Testis (tissue), 2 donors: ENCODE measurements around the gene SP140L.

Experiments
- POLR2A ChIP-seq: fragments of 450-650 bp; IDR thresholded peaks from one replicate; pipeline ENCODE4 v1.6.1; 2017; ENCODE audit warnings: antibody characterized with exemption, mild to moderate bottlenecking, moderate library complexity
- TF ChIP-seq, protein P1 (sequence below), 3 experiments: fragments of 450-650 bp in 2 of 3; fragments of 200-600 bp in 1 of 3; sonication (generic) in 1 of 3; IDR thresholded peaks; one replicate each; pipeline ENCODE4 v1.5.1; 2016 to 2019; ENCODE audit warnings: antibody characterized with exemption in 3 of 3, mild to moderate bottlenecking in 2 of 3, moderate library complexity in 1 of 3

DNA sequence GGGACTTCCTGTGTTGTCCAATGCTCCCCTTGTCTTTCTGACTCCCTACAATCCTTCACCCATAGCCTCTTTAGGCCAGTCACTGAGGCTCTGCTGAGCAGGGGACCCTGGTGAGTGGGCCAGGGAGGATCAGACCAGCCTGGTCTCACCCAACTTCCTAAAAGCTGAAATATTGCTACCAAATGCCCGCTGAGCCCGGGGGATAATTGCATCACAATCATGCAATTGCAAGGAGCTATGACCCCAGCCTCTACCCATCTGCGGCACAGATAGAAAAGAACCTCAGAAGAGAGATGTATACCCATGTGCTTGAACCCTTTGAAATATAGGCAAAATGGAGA, 85.3 kb downstream of the SP140L start:
- TF ChIP-seq, protein P1, sequence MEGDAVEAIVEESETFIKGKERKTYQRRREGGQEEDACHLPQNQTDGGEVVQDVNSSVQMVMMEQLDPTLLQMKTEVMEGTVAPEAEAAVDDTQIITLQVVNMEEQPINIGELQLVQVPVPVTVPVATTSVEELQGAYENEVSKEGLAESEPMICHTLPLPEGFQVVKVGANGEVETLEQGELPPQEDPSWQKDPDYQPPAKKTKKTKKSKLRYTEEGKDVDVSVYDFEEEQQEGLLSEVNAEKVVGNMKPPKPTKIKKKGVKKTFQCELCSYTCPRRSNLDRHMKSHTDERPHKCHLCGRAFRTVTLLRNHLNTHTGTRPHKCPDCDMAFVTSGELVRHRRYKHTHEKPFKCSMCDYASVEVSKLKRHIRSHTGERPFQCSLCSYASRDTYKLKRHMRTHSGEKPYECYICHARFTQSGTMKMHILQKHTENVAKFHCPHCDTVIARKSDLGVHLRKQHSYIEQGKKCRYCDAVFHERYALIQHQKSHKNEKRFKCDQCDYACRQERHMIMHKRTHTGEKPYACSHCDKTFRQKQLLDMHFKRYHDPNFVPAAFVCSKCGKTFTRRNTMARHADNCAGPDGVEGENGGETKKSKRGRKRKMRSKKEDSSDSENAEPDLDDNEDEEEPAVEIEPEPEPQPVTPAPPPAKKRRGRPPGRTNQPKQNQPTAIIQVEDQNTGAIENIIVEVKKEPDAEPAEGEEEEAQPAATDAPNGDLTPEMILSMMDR (IDR thresholded peaks at IDR 0.05): no peak
- TF ChIP-seq POLR2A: no peak
